Glutamatergic neuron (in vitro differentiated cells): ENCODE measurements around the gene ERBIN. TPM values are rescaled to one million over a fixed set of nuclear protein-coding genes. Genes with fewer than 3 reads are reported as not detected.

Experiments used
- DNase-seq: peaks from one replicate; pipeline ENCODE4 v3.0.0; 2022
- H3K27ac Mint-ChIP-seq: one replicate; pipeline ENCODE4 v1.8.0; 2020; ENCODE audit warnings: mild to moderate bottlenecking, mixed read lengths, inconsistent platforms; ENCODE audit not compliant: unreplicated experiment
- H3K27me3 Mint-ChIP-seq: one replicate; pipeline ENCODE4 v1.8.0; 2020; ENCODE audit warnings: mild to moderate bottlenecking, moderate library complexity, mixed read lengths, inconsistent platforms; ENCODE audit not compliant: unreplicated experiment
- H3K36me3 Mint-ChIP-seq: one replicate; pipeline ENCODE4 v1.8.0; 2020; ENCODE audit warnings: mild to moderate bottlenecking, mixed read lengths, inconsistent platforms; ENCODE audit not compliant: unreplicated experiment
- H3K4me1 Mint-ChIP-seq: one replicate; pipeline ENCODE4 v1.8.0; 2020; ENCODE audit warnings: mild to moderate bottlenecking, low read depth, mixed read lengths, inconsistent platforms; ENCODE audit not compliant: unreplicated experiment
- H3K4me3 Mint-ChIP-seq: one replicate; pipeline ENCODE4 v1.8.0; 2020; ENCODE audit warnings: mild to moderate bottlenecking, mixed read lengths, inconsistent platforms; ENCODE audit not compliant: unreplicated experiment
- H3K9me3 Mint-ChIP-seq: one replicate; pipeline ENCODE4 v1.8.0; 2020; ENCODE audit warnings: mild to moderate bottlenecking, moderate library complexity, mixed read lengths, inconsistent platforms; ENCODE audit not compliant: unreplicated experiment
- CTCF ChIP-seq: fragments of 200-600 bp; sonication (generic); IDR thresholded peaks from one replicate; pipeline ENCODE4 v1.5.0; 2021; ENCODE audit not compliant: partially characterized antibody, unreplicated experiment
- total RNA-seq: library from RNA; stranded (reverse); fragmentation: NEBNext Ultra II Directional; extraction: Animal tissue kit (Norgen Biotek cat#: 25700); gene quantifications from one replicate; pipeline ENCODE4 v1.2.1, GENCODE V29; 2021; ENCODE audit not compliant: unreplicated experiment

ERBIN gene
- total RNA-seq, 1 donor from 2014 or later: 67.7 TPM

GRCh38 chr5:66130493-66130892 is 204.1 kb downstream of the ERBIN start:
- Mint-ChIP-seq H3K4me3 (no peak overlapping the region), H3K4me1 (peaks cover 17% of the 10 kb centered on the region), H3K27me3 (peaks cover 3% of the 10 kb centered on the region), H3K9me3 (peaks cover 6% of the 10 kb centered on the region), H3K36me3 (no peaks in the 10 kb centered on the region), H3K27ac (no peak overlapping the region)
- DNase-seq: no peak
- TF ChIP-seq CTCF: no peak

Other genes starting within 250 kb of the ERBIN start
- gene SGTB, start 204.5 kb upstream of the ERBIN start, total RNA-seq: 33.2 TPM
- 94.0 TPM for gene NLN, start 204.4 kb upstream of the ERBIN start, total RNA-seq
- gene SREK1, start 217.7 kb downstream of the ERBIN start, total RNA-seq: 78.4 TPM